Fibroblast of pulmonary artery (primary cell): Measurements from ENCODE around the gene CPVL.
A peak's percentile ranks its signal among the peaks of the same experiment; 100 is the strongest.

Experiments
- DNase-seq: peaks from one replicate; pipeline ENCODE4 v3.0.0-alpha.2; 2010; ENCODE audit warnings: low read depth
- H3K4me3 ChIP-seq: replicated peaks from 2 replicates; pipeline ENCODE4 v1.5.1; 2011; ENCODE audit warnings: low read depth, mild to moderate bottlenecking, control low read depth, low read length, moderate library complexity
- CTCF ChIP-seq: IDR thresholded peaks from 2 replicates; pipeline ENCODE4 v1.5.1; 2011; ENCODE audit warnings: mild to moderate bottlenecking, control low read depth, low read length, inconsistent platforms; ENCODE audit errors: missing control alignments

The CPVL gene

GRCh38 chr7:28993371-28993770, 153.0 kb downstream of the CPVL start:
- TF ChIP-seq CTCF, result no peak
- H3K4me3 ChIP-seq, result no peak overlapping the region
- DNase-seq, result no peak

GRCh38 chr7:28992798-28993197, 153.5 kb downstream of the CPVL start:
- H3K4me3 ChIP-seq, result no peak overlapping the region
- no peak for TF ChIP-seq CTCF
- no peak for DNase-seq

GRCh38 chr7:28990200-28990960, 156.0 kb downstream of the CPVL start:
- H3K4me3 ChIP-seq, result no peak overlapping the region
- no peak for TF ChIP-seq CTCF
- DNase-seq, result peak; percentile 55

GRCh38 chr7:28989211-28989980, 156.9 kb downstream of the CPVL start:
- DNase-seq, result no peak
- H3K4me3 ChIP-seq, result no peak overlapping the region
- no peak for TF ChIP-seq CTCF

GRCh38 chr7:28988810-28989209, 157.5 kb downstream of the CPVL start:
- DNase-seq, result peak; percentile 94
- H3K4me3 ChIP-seq, result no peak overlapping the region
- TF ChIP-seq CTCF, result no peak

- no peak for TF ChIP-seq CTCF
- no peak for DNase-seq
- no peak overlapping the region for H3K4me3 ChIP-seq
These were observed 158.2 kb downstream of the CPVL start for GRCh38 chr7:28988091-28988490.
